Stimulated activated CD4-positive, alpha-beta T cell treated with anti-CD3 and anti-CD28 coated beads, Interleukin-4, amount 100 ng/mL, for 4 hours (primary cell): Measurements from ENCODE around the gene KRTAP29-1.
"Not testable (repeated sequence)": the region's sequence is repeated elsewhere in the genome, so short reads cannot be mapped to it uniquely, and the experiment has no call there.

ENCODE experiments used
- DNase-seq, 2 experiments: peaks; one replicate each; pipeline ENCODE4 v3.0.0-alpha.2; 2020

Gene KRTAP29-1

GRCh38 chr17:41296846-41297245, 5.8 kb downstream of the KRTAP29-1 start:
- no peak for DNase-seq

GRCh38 chr17:41294016-41294415, 8.6 kb downstream of the KRTAP29-1 start:
- DNase-seq = no peak

GRCh38 chr17:41287050-41287449, 15.6 kb downstream of the KRTAP29-1 start:
- no peak for DNase-seq

- no peak for DNase-seq
Observed at GRCh38 chr17:41284546-41284945, 18.1 kb downstream of the KRTAP29-1 start.

GRCh38 chr17:41284043-41284442, 18.6 kb downstream of the KRTAP29-1 start:
- no peak for DNase-seq

- DNase-seq = no peak
Observed at GRCh38 chr17:41278176-41278955, 24.3 kb downstream of the KRTAP29-1 start.

GRCh38 chr17:41275648-41276190, 26.9 kb downstream of the KRTAP29-1 start, which contains the start of gene KRTAP9-7:
Gene KRTAP9-7, plus strand, starts transcription at chr17:41275698. Its CDS starts 0 bp downstream, at chr17:41275698.
- DNase-seq = not testable (repeated sequence)

GRCh38 chr17:41271858-41272257, 30.8 kb downstream of the KRTAP29-1 start:
- DNase-seq = no peak

- not testable (repeated sequence) for DNase-seq
Observed at GRCh38 chr17:41271323-41271722, 31.3 kb downstream of the KRTAP29-1 start.

GRCh38 chr17:41267711-41268110, 34.9 kb downstream of the KRTAP29-1 start:
- no peak for DNase-seq

GRCh38 chr17:41265078-41265477, 37.6 kb downstream of the KRTAP29-1 start, which contains the start of gene KRTAP9-6:
Gene KRTAP9-6, plus strand, starts transcription at chr17:41265378. Its CDS starts 0 bp downstream, at chr17:41265378.
- DNase-seq = no peak

- DNase-seq = no peak
Observed at GRCh38 chr17:41264599-41264998, 38.1 kb downstream of the KRTAP29-1 start.

GRCh38 chr17:41263212-41263611, 39.4 kb downstream of the KRTAP29-1 start:
- DNase-seq = no peak

GRCh38 chr17:41258406-41258805, 44.2 kb downstream of the KRTAP29-1 start:
- no peak for DNase-seq

- no peak for DNase-seq
Observed at GRCh38 chr17:41256291-41256685, 46.4 kb downstream of the KRTAP29-1 start.

- DNase-seq = not testable (repeated sequence)
Observed at GRCh38 chr17:41255381-41256290, 47.0 kb downstream of the KRTAP29-1 start, which contains the start of gene KRTAP9-9. Gene KRTAP9-9, plus strand, starts transcription at chr17:41255384.

GRCh38 chr17:41254861-41255260, 47.8 kb downstream of the KRTAP29-1 start:
- DNase-seq = no peak
